ENCODE results near the gene NUP210. TPM values are rescaled to one million over a fixed set of nuclear protein-coding genes. Genes with fewer than 3 reads are reported as not detected.

Gene NUP210
- total RNA-seq, 3 donors from 2014 or later (not counting 1 experiment from before 2014, with no cell fraction given) = 156 to 194 (median 179) TPM

- intact Hi-C loops (cut with micrococcal nuclease) = no loop called here
- WGBS (ENCODE audit: insufficient coverage) = 54% methylated on average over 8 of the region's 8 CpGs
- no peak for ATAC-seq
- H3K27ac Mint-ChIP-seq = peak overlapping the region; percentile 50 to 69
- TF ChIP-seq CTCF (IDR thresholded peaks at IDR 0.05) = no peak
- H3K27me3 Mint-ChIP-seq (ENCODE audit: low read depth in 2 of 2) = no peaks in the 10 kb centered on the region
- no peak overlapping the region for H3K4me3 Mint-ChIP-seq
- Histone ChIP-seq H3K27me3 (ENCODE audit: control insufficient read depth, insufficient read depth, low read length) (no peaks in the 10 kb centered on the region), H3K4me3 (ENCODE audit: low read length) (no peak overlapping the region), H3K27ac (ENCODE audit: low read length) (no peak overlapping the region), H3K4me1 (ENCODE audit: control insufficient read depth, insufficient read depth, low read length) (peaks cover 17% of the 10 kb centered on the region), H3K9me3 (ENCODE audit: control insufficient read depth, insufficient read depth, low read length) (no peaks in the 10 kb centered on the region), H3K36me3 (ENCODE audit: control insufficient read depth, insufficient read depth, low read length) (peaks cover 97% of the 10 kb centered on the region)
- peaks cover 10% of the 10 kb centered on the region in 2 donors for H3K4me1 Mint-ChIP-seq
- no peaks in the 10 kb centered on the region for H3K36me3 Mint-ChIP-seq
- DNase-seq = no peak
- no peaks in the 10 kb centered on the region for H3K9me3 Mint-ChIP-seq
Measured at GRCh38 chr3:13332158-13332557, 88.0 kb downstream of the NUP210 start.

GRCh38 chr3:13329746-13330145 is 90.4 kb downstream of the NUP210 start:
- Mint-ChIP-seq H3K4me3 (no peak overlapping the region), H3K9me3 (no peaks in the 10 kb centered on the region), H3K27me3 (ENCODE audit: low read depth in 2 of 2) (no peaks in the 10 kb centered on the region), H3K36me3 (no peaks in the 10 kb centered on the region), H3K27ac (no peak overlapping the region), H3K4me1 (no peaks in the 10 kb centered on the region)
- 99% methylated on average over 5 of the region's 5 CpGs for WGBS (ENCODE audit: insufficient coverage)
- no peak overlapping the region for H3K4me3 ChIP-seq (ENCODE audit: low read length)
- H3K9me3 ChIP-seq (ENCODE audit: control insufficient read depth, insufficient read depth, low read length) = no peaks in the 10 kb centered on the region
- no peaks in the 10 kb centered on the region for H3K27me3 ChIP-seq (ENCODE audit: control insufficient read depth, insufficient read depth, low read length)
- ATAC-seq (no peak), DNase-seq (no peak)
- H3K27ac ChIP-seq (ENCODE audit: low read length) = no peak overlapping the region
- peaks cover 97% of the 10 kb centered on the region for H3K36me3 ChIP-seq (ENCODE audit: control insufficient read depth, insufficient read depth, low read length)
- TF ChIP-seq CTCF (IDR thresholded peaks at IDR 0.05) = no peak
- intact Hi-C loops (cut with micrococcal nuclease) = no loop called here
- H3K4me1 ChIP-seq (ENCODE audit: control insufficient read depth, insufficient read depth, low read length) = peaks cover 7% of the 10 kb centered on the region

GRCh38 chr3:13325892-13326443 is 94.2 kb downstream of the NUP210 start:
- peak overlapping the region in 1 of 2 donors; percentile 18 for H3K27ac Mint-ChIP-seq
- H3K9me3 Mint-ChIP-seq = no peaks in the 10 kb centered on the region
- ATAC-seq (no peak), DNase-seq (no peak)
- H3K27me3 ChIP-seq (ENCODE audit: control insufficient read depth, insufficient read depth, low read length) = no peaks in the 10 kb centered on the region
- H3K27me3 Mint-ChIP-seq (ENCODE audit: low read depth in 2 of 2) = no peaks in the 10 kb centered on the region
- H3K36me3 Mint-ChIP-seq = no peaks in the 10 kb centered on the region
- H3K36me3 ChIP-seq (ENCODE audit: control insufficient read depth, insufficient read depth, low read length) = peaks cover 98% of the 10 kb centered on the region
- H3K4me1 ChIP-seq (ENCODE audit: control insufficient read depth, insufficient read depth, low read length) = no peaks in the 10 kb centered on the region
- H3K4me1 Mint-ChIP-seq = no peaks in the 10 kb centered on the region
- 96% methylated on average over 7 of the region's 7 CpGs for WGBS (ENCODE audit: insufficient coverage)
- H3K27ac ChIP-seq (ENCODE audit: low read length) = no peak overlapping the region
- no peak overlapping the region for H3K4me3 ChIP-seq (ENCODE audit: low read length)
- no peaks in the 10 kb centered on the region for H3K9me3 ChIP-seq (ENCODE audit: control insufficient read depth, insufficient read depth, low read length)
- no peak for TF ChIP-seq CTCF (IDR thresholded peaks at IDR 0.05)
- intact Hi-C loops (cut with micrococcal nuclease) = no loop called here
- H3K4me3 Mint-ChIP-seq = no peak overlapping the region

Measured in natural killer cell (primary cell).